C4-2B (cell line): ENCODE results near the gene CIC.

Experiments
- ZFX ChIP-seq: fragments of 450-650 bp; IDR thresholded peaks from 2 replicates; pipeline ENCODE4 v1.6.1; 2017
- TF ChIP-seq, protein P1 (sequence below): fragments of 450-650 bp; conservative IDR thresholded peaks from 2 replicates; pipeline ENCODE4 v1.5.1; 2017; ENCODE audit warnings: mild to moderate bottlenecking

DNA sequence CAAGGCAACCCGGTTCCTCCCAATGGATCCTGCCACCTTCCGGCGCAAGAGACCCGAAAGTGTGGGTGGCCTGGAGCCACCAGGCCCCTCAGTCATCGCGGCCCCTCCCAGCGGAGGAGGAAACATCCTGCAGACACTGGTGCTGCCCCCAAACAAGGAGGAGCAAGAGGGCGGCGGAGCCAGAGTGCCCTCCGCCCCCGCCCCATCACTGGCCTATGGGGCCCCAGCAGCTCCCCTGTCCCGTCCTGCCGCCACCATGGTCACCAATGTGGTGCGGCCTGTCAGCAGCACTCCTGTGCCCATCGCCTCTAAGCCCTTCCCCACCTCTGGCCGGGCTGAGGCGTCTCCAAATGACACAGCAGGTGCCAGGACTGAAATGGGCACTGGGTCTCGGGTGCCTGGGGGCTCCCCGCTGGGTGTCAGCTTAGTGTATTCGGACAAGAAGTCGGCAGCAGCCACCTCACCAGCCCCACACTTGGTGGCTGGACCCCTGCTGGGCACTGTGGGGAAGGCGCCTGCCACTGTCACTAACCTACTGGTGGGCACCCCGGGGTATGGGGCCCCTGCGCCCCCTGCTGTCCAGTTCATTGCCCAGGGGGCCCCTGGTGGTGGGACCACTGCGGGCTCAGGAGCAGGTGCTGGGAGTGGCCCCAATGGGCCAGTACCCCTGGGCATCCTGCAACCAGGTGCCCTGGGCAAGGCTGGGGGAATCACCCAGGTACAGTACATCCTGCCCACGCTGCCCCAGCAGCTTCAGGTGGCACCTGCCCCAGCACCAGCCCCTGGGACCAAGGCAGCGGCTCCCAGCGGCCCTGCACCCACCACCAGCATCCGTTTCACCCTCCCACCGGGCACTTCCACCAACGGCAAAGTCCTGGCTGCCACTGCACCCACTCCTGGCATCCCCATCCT, 21.7 kb downstream of the CIC start:
- TF ChIP-seq, protein P1, sequence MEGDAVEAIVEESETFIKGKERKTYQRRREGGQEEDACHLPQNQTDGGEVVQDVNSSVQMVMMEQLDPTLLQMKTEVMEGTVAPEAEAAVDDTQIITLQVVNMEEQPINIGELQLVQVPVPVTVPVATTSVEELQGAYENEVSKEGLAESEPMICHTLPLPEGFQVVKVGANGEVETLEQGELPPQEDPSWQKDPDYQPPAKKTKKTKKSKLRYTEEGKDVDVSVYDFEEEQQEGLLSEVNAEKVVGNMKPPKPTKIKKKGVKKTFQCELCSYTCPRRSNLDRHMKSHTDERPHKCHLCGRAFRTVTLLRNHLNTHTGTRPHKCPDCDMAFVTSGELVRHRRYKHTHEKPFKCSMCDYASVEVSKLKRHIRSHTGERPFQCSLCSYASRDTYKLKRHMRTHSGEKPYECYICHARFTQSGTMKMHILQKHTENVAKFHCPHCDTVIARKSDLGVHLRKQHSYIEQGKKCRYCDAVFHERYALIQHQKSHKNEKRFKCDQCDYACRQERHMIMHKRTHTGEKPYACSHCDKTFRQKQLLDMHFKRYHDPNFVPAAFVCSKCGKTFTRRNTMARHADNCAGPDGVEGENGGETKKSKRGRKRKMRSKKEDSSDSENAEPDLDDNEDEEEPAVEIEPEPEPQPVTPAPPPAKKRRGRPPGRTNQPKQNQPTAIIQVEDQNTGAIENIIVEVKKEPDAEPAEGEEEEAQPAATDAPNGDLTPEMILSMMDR = no peak; the same call in 1 of the 2 replicates
- TF ChIP-seq ZFX = no peak
